ENCODE results near the gene MT1A.

Gene MT1A

GRCh38 chr16:56653218-56653617 lies 14.8 kb downstream of the MT1A start:
- no peak overlapping the region for H3K4me3 ChIP-seq (ENCODE audit: low read depth, low read length)
- H3K36me3 ChIP-seq (ENCODE audit: control insufficient read depth, insufficient read depth, low read length): no peaks in the 10 kb centered on the region
- no peaks in the 10 kb centered on the region for H3K9me3 ChIP-seq (ENCODE audit: control insufficient read depth, low read length)
- H2AFZ ChIP-seq: no peak overlapping the region
- TF ChIP-seq, protein P1, sequence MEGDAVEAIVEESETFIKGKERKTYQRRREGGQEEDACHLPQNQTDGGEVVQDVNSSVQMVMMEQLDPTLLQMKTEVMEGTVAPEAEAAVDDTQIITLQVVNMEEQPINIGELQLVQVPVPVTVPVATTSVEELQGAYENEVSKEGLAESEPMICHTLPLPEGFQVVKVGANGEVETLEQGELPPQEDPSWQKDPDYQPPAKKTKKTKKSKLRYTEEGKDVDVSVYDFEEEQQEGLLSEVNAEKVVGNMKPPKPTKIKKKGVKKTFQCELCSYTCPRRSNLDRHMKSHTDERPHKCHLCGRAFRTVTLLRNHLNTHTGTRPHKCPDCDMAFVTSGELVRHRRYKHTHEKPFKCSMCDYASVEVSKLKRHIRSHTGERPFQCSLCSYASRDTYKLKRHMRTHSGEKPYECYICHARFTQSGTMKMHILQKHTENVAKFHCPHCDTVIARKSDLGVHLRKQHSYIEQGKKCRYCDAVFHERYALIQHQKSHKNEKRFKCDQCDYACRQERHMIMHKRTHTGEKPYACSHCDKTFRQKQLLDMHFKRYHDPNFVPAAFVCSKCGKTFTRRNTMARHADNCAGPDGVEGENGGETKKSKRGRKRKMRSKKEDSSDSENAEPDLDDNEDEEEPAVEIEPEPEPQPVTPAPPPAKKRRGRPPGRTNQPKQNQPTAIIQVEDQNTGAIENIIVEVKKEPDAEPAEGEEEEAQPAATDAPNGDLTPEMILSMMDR (IDR thresholded peaks at IDR 0.05): no peak
- H3K9ac ChIP-seq: no peak overlapping the region
- no peaks in the 10 kb centered on the region for H3K79me2 ChIP-seq
- H3K27ac ChIP-seq: no peak overlapping the region
- H3K4me1 ChIP-seq: peaks cover 7% of the 10 kb centered on the region
- no peaks in the 10 kb centered on the region for H3K27me3 ChIP-seq (ENCODE audit: control insufficient read depth, insufficient read depth, low read length)
- H3K4me2 ChIP-seq (ENCODE audit: low read length): no peak overlapping the region

GRCh38 chr16:56657555-56658326 lies 19.3 kb downstream of the MT1A start, which contains the start of gene MT1F:
MT1F (plus strand) TSS chr16:56657959; CDS start chr16:56658059, 100 bp downstream.
- H3K9ac ChIP-seq: no peak within 1 kb of the TSS

GRCh38 chr16:56658327-56658875 lies 19.9 kb downstream of the MT1A start:
- no peak overlapping the region for H3K27ac ChIP-seq
- H3K27me3 ChIP-seq (ENCODE audit: control insufficient read depth, insufficient read depth, low read length): no peaks in the 10 kb centered on the region

More at GRCh38 chr16:56657555-56658326, 19.3 kb downstream of the MT1A start, which contains the start of gene MT1F:
- H3K4me3 ChIP-seq (ENCODE audit: low read depth, low read length): peak within 1 kb of the TSS; percentile 45
- peak within 1 kb of the TSS; percentile 64 for H3K4me2 ChIP-seq (ENCODE audit: low read length)
- H3K27ac ChIP-seq: no peak within 1 kb of the TSS
- TF ChIP-seq, protein P1 (IDR thresholded peaks at IDR 0.05): no peak
- H3K27me3 ChIP-seq (ENCODE audit: control insufficient read depth, insufficient read depth, low read length): no peaks in the 10 kb centered on the region
- no peaks in the 10 kb centered on the region for H3K79me2 ChIP-seq
- H3K4me1 ChIP-seq: peaks cover 8% of the 10 kb centered on the region
- no peaks in the 10 kb centered on the region for H3K36me3 ChIP-seq (ENCODE audit: control insufficient read depth, insufficient read depth, low read length)
- H2AFZ ChIP-seq: peak within 1 kb of the TSS; percentile 85
- no peaks in the 10 kb centered on the region for H3K9me3 ChIP-seq (ENCODE audit: control insufficient read depth, low read length)

GRCh38 chr16:56662357-56663354 lies 24.2 kb downstream of the MT1A start:
- H2AFZ ChIP-seq: no peak overlapping the region
- peaks cover 2% of the 10 kb centered on the region for H3K27me3 ChIP-seq (ENCODE audit: control insufficient read depth, insufficient read depth, low read length)
- no peak overlapping the region for H3K4me3 ChIP-seq (ENCODE audit: low read depth, low read length)

More at GRCh38 chr16:56658327-56658875, 19.9 kb downstream of the MT1A start:
- TF ChIP-seq, protein P1 (IDR thresholded peaks at IDR 0.05): no peak
- H3K4me1 ChIP-seq: peaks cover 8% of the 10 kb centered on the region
- no peaks in the 10 kb centered on the region for H3K36me3 ChIP-seq (ENCODE audit: control insufficient read depth, insufficient read depth, low read length)
- H2AFZ ChIP-seq: peak overlapping the region; percentile 85
- H3K9ac ChIP-seq: no peak overlapping the region
- H3K9me3 ChIP-seq (ENCODE audit: control insufficient read depth, low read length): no peaks in the 10 kb centered on the region
- H3K79me2 ChIP-seq: no peaks in the 10 kb centered on the region
- peak overlapping the region; percentile 45 for H3K4me3 ChIP-seq (ENCODE audit: low read depth, low read length)
- H3K4me2 ChIP-seq (ENCODE audit: low read length): peak overlapping the region; percentile 64

More at GRCh38 chr16:56662357-56663354, 24.2 kb downstream of the MT1A start:
- no peak overlapping the region for H3K27ac ChIP-seq
- H3K4me2 ChIP-seq (ENCODE audit: low read length): no peak overlapping the region
- H3K79me2 ChIP-seq: no peaks in the 10 kb centered on the region
- H3K9ac ChIP-seq: no peak overlapping the region
- TF ChIP-seq, protein P1 (IDR thresholded peaks at IDR 0.05): no peak
- H3K9me3 ChIP-seq (ENCODE audit: control insufficient read depth, low read length): no peaks in the 10 kb centered on the region
- H3K36me3 ChIP-seq (ENCODE audit: control insufficient read depth, insufficient read depth, low read length): no peaks in the 10 kb centered on the region
- H3K4me1 ChIP-seq: peaks cover 5% of the 10 kb centered on the region

Measured in parathyroid adenoma (tissue), 2 donors.